GM18519 (cell line): ENCODE data around the gene GLYATL1B.

Experiments
- ATAC-seq: cut with Tn5 transposase; IDR thresholded peaks from one replicate; pipeline ENCODE4 v1.9.1; 2021; ENCODE audit warnings: mild to moderate bottlenecking, moderate library complexity; ENCODE audit not compliant: unreplicated experiment, low FRiP score

The GLYATL1B gene

DNA sequence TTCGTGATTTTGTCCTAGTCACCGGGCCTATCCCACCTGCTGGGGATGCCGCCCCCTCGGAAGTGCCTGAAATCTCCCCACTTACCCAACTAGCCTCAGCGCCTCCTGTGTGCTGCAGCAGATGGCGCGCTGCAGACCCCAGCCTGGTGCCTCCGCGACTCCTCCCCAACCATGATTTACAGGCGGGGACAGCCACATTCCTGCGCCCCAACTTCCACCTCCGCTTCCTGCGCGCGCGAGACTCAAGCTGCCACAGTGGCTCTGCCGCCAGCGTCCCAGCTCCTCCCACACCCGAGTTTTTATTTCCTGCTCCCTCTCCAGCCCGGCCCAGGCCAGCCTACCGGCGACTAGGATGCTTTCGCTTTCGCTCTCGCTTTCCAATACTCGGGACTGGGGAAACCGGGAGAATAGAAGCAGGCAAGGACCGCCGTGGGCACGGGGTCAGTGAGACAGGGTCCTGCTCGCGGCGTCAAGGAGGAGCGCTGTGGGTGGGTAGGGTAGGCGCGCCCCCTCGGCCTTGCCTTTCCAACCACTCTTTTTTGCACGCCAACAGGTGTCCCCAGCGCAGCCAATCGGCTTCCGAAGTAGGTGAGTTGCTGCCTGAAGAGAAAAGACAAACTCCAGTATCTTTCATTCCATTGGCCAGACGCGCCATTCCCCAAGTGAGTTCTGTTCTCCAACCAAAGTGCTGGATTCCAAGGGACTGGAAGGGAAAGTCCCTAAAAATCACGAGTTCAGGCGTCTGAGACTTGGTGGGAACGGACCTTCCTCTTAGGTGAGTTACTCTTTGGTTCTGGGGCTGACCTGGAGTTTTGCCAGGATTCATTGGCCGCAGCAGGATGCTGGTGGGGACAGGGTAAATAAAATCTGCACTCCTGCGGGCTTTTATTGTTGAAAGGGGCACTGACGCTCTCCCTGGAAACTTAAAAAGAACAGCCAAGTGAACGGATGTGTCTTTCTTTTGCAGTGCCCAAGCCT lies 56.7 kb downstream of the GLYATL1B start, which contains the start of gene FAM111A:
Gene FAM111A (plus strand): TSS at position 327 of the 978 bp plus-strand sequence. CDS start 6,017 bp downstream, outside the sequence.
- ATAC-seq: peak; percentile 40

DNA sequence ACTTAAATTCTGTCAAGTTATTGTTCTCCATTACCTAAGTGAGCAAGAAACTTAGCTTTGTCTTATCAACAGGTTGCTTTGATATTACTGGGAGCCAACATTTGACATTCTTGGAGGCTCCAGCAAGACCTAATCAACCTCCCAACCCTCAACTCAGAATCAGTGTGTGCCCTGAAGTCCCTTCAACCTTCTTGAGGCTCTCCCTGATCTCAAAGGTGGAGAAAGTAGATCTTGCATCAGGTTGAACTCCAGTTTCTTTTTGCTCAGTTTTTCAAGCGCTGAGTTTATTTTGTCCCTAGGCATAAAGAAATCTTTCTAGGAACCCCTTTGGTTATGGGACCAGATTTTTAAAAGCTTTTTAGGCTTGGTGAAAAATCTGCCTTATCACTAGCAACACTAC lies 58.0 kb downstream of the GLYATL1B start:
- ATAC-seq: no peak
